Testis (tissue), 3 donors: Measurements from ENCODE around the gene HLCS. TPM values are rescaled to one million over a fixed set of nuclear protein-coding genes. Genes with fewer than 3 reads are reported as not detected.

ENCODE experiments used
- DNase-seq: peaks from one replicate; pipeline ENCODE4 v3.0.0-alpha.2; 2019
- H3K27ac ChIP-seq, 2 donors: fragments of 200-600 bp; sonication (generic); one replicate each; pipeline ENCODE4 v1.5.1; 2019
- H3K27me3 ChIP-seq: fragments of 200-600 bp; sonication (generic); one replicate; pipeline ENCODE4 v1.5.1; 2019
- H3K36me3 ChIP-seq: fragments of 200-600 bp; sonication (generic); one replicate; pipeline ENCODE4 v1.5.1; 2017; ENCODE audit warnings: low read depth; ENCODE audit errors: missing control alignments
- H3K4me1 ChIP-seq: fragments of 200-600 bp; sonication (generic); one replicate; pipeline ENCODE4 v1.5.1; 2019
- H3K4me3 ChIP-seq, 2 donors: fragments of 200-600 bp; sonication (generic); one replicate each; pipeline ENCODE4 v1.5.1; 2017 to 2019
- H3K9me3 ChIP-seq: fragments of 200-600 bp; sonication (generic); one replicate; pipeline ENCODE4 v1.5.1; 2017
- POLR2A ChIP-seq: fragments of 450-650 bp; IDR thresholded peaks from one replicate; pipeline ENCODE4 v1.6.1; 2017; ENCODE audit warnings: antibody characterized with exemption, mild to moderate bottlenecking, moderate library complexity
- WGBS, 2 donors: methylation state at CpG; one replicate each; pipeline ENCODE4 v1.1.5; 2018; 5-methylcytosine and 5-hydroxymethylcytosine counted together
- intact Hi-C: fragments of 100-400 bp; cut with DNase I; formaldehyde crosslinking; loops from one replicate; pipeline ENCODE4 v1.15.1; 2023; ENCODE audit warnings: low total_unique reads
- polyA plus RNA-seq: library from polyadenylated mRNA; stranded (reverse); fragments of 350-450 nt; fragmentation: Illumina TruSeq; extraction: RNeasy Lipid Tissue Mini Kit (QIAGEN cat#74804); gene quantifications from one replicate; pipeline ENCODE4 v1.2.3, GENCODE V29; 2014; ENCODE audit warnings: low read depth, low replicate concordance; ENCODE audit not compliant: insufficient read depth
- total RNA-seq, 2 donors: library from RNA; depleted of rRNA; stranded (reverse); fragments of >200 nt; gene quantifications; one replicate each; pipeline ENCODE4 v1.2.3, GENCODE V29; 2016
- TF ChIP-seq, protein P1 (sequence below), 3 experiments: fragments of 450-650 bp in 2 of 3; fragments of 200-600 bp in 1 of 3; sonication (generic) in 1 of 3; IDR thresholded peaks; one replicate each; pipeline ENCODE4 v1.5.1; 2016 to 2019; ENCODE audit warnings: antibody characterized with exemption in 3 of 3, mild to moderate bottlenecking in 2 of 3, moderate library complexity in 1 of 3

Gene HLCS
- total and polyA plus RNA-seq, 3 donors from 2014 or later = 19.5 to 38.1 (median 30.1) TPM

- 74 to 81% methylated on average over 7 of the region's 7 CpGs for WGBS, 2 donors
- no peak overlapping the region for H3K4me3 ChIP-seq
- H3K4me1 ChIP-seq = no peaks in the 10 kb centered on the region
- no peaks in the 10 kb centered on the region for H3K9me3 ChIP-seq
- DNase-seq = no peak
- no peaks in the 10 kb centered on the region for H3K36me3 ChIP-seq
- no peak for TF ChIP-seq POLR2A
- no peaks in the 10 kb centered on the region for H3K27me3 ChIP-seq
- intact Hi-C loops = no loop called here
- H3K27ac ChIP-seq = no peak overlapping the region
These were observed 116.9 kb downstream of the HLCS start for GRCh38 chr21:36849461-36850105.

GRCh38 chr21:36848730-36849274 is 117.7 kb downstream of the HLCS start:
- Histone ChIP-seq H3K36me3 (no peaks in the 10 kb centered on the region), H3K4me1 (no peaks in the 10 kb centered on the region), H3K27me3 (no peaks in the 10 kb centered on the region), H3K4me3 (no peak overlapping the region), H3K27ac (no peak overlapping the region), H3K9me3 (no peaks in the 10 kb centered on the region)
- DNase-seq = no peak
- TF ChIP-seq, protein P1, sequence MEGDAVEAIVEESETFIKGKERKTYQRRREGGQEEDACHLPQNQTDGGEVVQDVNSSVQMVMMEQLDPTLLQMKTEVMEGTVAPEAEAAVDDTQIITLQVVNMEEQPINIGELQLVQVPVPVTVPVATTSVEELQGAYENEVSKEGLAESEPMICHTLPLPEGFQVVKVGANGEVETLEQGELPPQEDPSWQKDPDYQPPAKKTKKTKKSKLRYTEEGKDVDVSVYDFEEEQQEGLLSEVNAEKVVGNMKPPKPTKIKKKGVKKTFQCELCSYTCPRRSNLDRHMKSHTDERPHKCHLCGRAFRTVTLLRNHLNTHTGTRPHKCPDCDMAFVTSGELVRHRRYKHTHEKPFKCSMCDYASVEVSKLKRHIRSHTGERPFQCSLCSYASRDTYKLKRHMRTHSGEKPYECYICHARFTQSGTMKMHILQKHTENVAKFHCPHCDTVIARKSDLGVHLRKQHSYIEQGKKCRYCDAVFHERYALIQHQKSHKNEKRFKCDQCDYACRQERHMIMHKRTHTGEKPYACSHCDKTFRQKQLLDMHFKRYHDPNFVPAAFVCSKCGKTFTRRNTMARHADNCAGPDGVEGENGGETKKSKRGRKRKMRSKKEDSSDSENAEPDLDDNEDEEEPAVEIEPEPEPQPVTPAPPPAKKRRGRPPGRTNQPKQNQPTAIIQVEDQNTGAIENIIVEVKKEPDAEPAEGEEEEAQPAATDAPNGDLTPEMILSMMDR (IDR thresholded peaks at IDR 0.05) = no peak
- no peak for TF ChIP-seq POLR2A
- intact Hi-C loops = no loop called here
- 89 to 91% methylated on average over 3 of the region's 3 CpGs for WGBS, 2 donors

- no peak overlapping the region for H3K27ac ChIP-seq
- intact Hi-C loops = no loop called here
These were observed 119.3 kb downstream of the HLCS start for GRCh38 chr21:36847189-36847588.

GRCh38 chr21:36846631-36847030 is 119.8 kb downstream of the HLCS start:
- TF ChIP-seq, protein P1 (IDR thresholded peaks at IDR 0.05) = no peak
- no peak for TF ChIP-seq POLR2A
- Histone ChIP-seq H3K4me1 (no peaks in the 10 kb centered on the region), H3K36me3 (no peaks in the 10 kb centered on the region), H3K27ac (no peak overlapping the region), H3K4me3 (no peak overlapping the region), H3K27me3 (no peaks in the 10 kb centered on the region), H3K9me3 (no peaks in the 10 kb centered on the region)
- 78 to 93% methylated on average over 4 of the region's 4 CpGs for WGBS, 2 donors
- no peak for DNase-seq
- intact Hi-C loops = no loop called here

More at GRCh38 chr21:36847189-36847588, 119.3 kb downstream of the HLCS start:
- H3K9me3 ChIP-seq = no peaks in the 10 kb centered on the region
- no peaks in the 10 kb centered on the region for H3K36me3 ChIP-seq
- no peak for TF ChIP-seq POLR2A
- TF ChIP-seq, protein P1 (IDR thresholded peaks at IDR 0.05) = no peak
- WGBS, 2 donors = 73 to 81% methylated on average over 5 of the region's 5 CpGs
- no peak for DNase-seq
- H3K4me3 ChIP-seq = no peak overlapping the region
- H3K27me3 ChIP-seq = no peaks in the 10 kb centered on the region
- no peaks in the 10 kb centered on the region for H3K4me1 ChIP-seq

DNA sequence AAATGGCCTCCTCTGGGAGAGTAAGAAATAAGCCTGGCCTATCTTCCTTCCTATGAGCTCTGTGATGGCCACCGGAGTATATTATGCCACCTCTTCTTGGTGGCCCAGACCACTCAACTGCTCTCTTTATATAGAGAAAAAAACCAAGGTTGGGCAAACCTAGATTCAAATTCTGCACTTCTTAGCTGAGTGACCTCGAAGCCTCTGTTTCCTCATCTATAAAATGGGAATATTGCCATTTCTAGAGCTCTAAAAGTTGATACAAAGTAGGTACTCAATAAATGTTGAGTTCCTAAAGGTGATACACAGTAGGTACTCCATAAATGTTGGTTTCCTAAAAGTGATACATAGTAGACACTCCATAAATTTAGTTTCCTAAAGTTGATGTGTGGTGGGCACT is 120.7 kb downstream of the HLCS start:
- TF ChIP-seq, protein P1 (IDR thresholded peaks at IDR 0.05) = no peak
- WGBS, 2 donors = 95 to 99% methylated on average over 2 of the region's 2 CpGs
- Histone ChIP-seq H3K27ac (no peak overlapping the region), H3K4me3 (no peak overlapping the region), H3K36me3 (no peaks in the 10 kb centered on the region), H3K4me1 (no peaks in the 10 kb centered on the region), H3K9me3 (no peaks in the 10 kb centered on the region), H3K27me3 (no peaks in the 10 kb centered on the region)
- DNase-seq = no peak
- intact Hi-C loops = no loop called here
